Stimulated activated CD8-positive, alpha-beta memory T cell treated with anti-CD3 and anti-CD28 coated beads, Interleukin-12 subunit alpha, Interleukin-12 subunit beta, amount 100 ng/mL, for 24 hours (primary cell): ENCODE results near the gene CLPTM1L.
"Not testable (repeated sequence)": the region's sequence is repeated elsewhere in the genome, so short reads cannot be mapped to it uniquely, and the experiment has no call there.

Experiments used
- DNase-seq: peaks from one replicate; pipeline ENCODE4 v3.0.0-alpha.2; 2020; ENCODE audit errors: extremely low read depth

Gene CLPTM1L

GRCh38 chr5:1276930-1277329, 68.0 kb downstream of the CLPTM1L start:
- DNase-seq = no peak

GRCh38 chr5:1275397-1276391, 69.2 kb downstream of the CLPTM1L start:
- DNase-seq = not testable (repeated sequence)

GRCh38 chr5:1274471-1274870, 70.4 kb downstream of the CLPTM1L start:
- no peak for DNase-seq

- DNase-seq = no peak
Observed at GRCh38 chr5:1273745-1274144, 71.2 kb downstream of the CLPTM1L start.

- DNase-seq = no peak
Observed at GRCh38 chr5:1272201-1272600, 72.7 kb downstream of the CLPTM1L start.

- DNase-seq = no peak
Observed at GRCh38 chr5:1270933-1271914, 73.7 kb downstream of the CLPTM1L start.

GRCh38 chr5:1270426-1270825, 74.5 kb downstream of the CLPTM1L start:
- no peak for DNase-seq

GRCh38 chr5:1268666-1269065, 76.2 kb downstream of the CLPTM1L start:
- DNase-seq = no peak

GRCh38 chr5:1268056-1268455, 76.8 kb downstream of the CLPTM1L start:
- DNase-seq = no peak
